HEK293 (cell line): Measurements from ENCODE around the gene NR4A3.

Experiments used
- CTCF ChIA-PET: fragments of 350-600 bp; formaldehyde crosslinking; extraction: SDS; loops from one replicate; lab custom pipeline; 2021; ENCODE audit warnings: antibody characterized with exemption; lab: Yijun Ruan, JAX
- POLR2A ChIA-PET: fragments of 300-600 bp; formaldehyde crosslinking; extraction: SDS; loops from one replicate; lab custom pipeline; 2020; ENCODE audit warnings: antibody characterized with exemption, inconsistent platforms; lab: Yijun Ruan, JAX
- H3K27ac ChIP-seq: fragments of 200-500 bp; sonication (Bioruptor generic); 2 replicates; pipeline ENCODE4 v1.5.1; 2014; ENCODE audit warnings: low read depth, low read length, control low read depth, inconsistent platforms; ENCODE audit errors: extremely low read depth
- H3K36me3 ChIP-seq, 2 experiments: fragments of 200-500 bp in 1 of 2; sonication (Bioruptor generic) in 1 of 2; 1 replicate in 1 of 2; 2 replicates in 1 of 2; pipeline ENCODE4 v1.5.1; 2014 to 2017; ENCODE audit warnings: inconsistent platforms in 2 of 2, low read length in 2 of 2; ENCODE audit not compliant: control insufficient read depth in 2 of 2, insufficient read depth in 1 of 2
- H3K4me1 ChIP-seq: fragments of 200-500 bp; sonication (Bioruptor generic); 2 replicates; pipeline ENCODE4 v1.5.1; 2014; ENCODE audit warnings: mild to moderate bottlenecking, low read length, inconsistent platforms; ENCODE audit not compliant: control insufficient read depth, insufficient read depth
- H3K4me3 ChIP-seq: 2 replicates; pipeline ENCODE4 v1.5.1; 2011; ENCODE audit warnings: low read depth, mild to moderate bottlenecking, control low read depth, low read length, moderate library complexity
- H3K9me3 ChIP-seq: fragments of 200-500 bp; sonication (Bioruptor generic); 2 replicates; pipeline ENCODE4 v1.5.1; 2014; ENCODE audit warnings: low read depth, low read length, inconsistent platforms; ENCODE audit not compliant: control insufficient read depth, insufficient read depth
- KLF16 ChIP-seq: fragments of 450-650 bp; formaldehyde crosslinking; IDR thresholded peaks from 2 replicates; pipeline ENCODE4 v1.5.1; 2017; ENCODE audit warnings: missing biosample characterization, missing genetic modification characterization
- ZFP3 ChIP-seq: fragments of 450-650 bp; formaldehyde crosslinking; IDR thresholded peaks from 2 replicates; pipeline ENCODE4 v1.5.1; 2016; ENCODE audit warnings: low read depth, missing biosample characterization, missing genetic modification characterization
- ZNF10 ChIP-seq: fragments of 450-650 bp; formaldehyde crosslinking; IDR thresholded peaks from 2 replicates; pipeline ENCODE4 v1.5.1; 2017; ENCODE audit warnings: missing biosample characterization, missing genetic modification characterization
- ZNF19 ChIP-seq: fragments of 450-650 bp; formaldehyde crosslinking; IDR thresholded peaks from 2 replicates; pipeline ENCODE4; 2016; ENCODE audit warnings: missing biosample characterization, missing genetic modification characterization, low read depth
- ZNF202 ChIP-seq: fragments of 450-650 bp; formaldehyde crosslinking; IDR thresholded peaks from 2 replicates; pipeline ENCODE4 v1.5.1; 2016; ENCODE audit warnings: missing biosample characterization, missing genetic modification characterization, borderline replicate concordance
- ZNF335 ChIP-seq: fragments of 450-650 bp; formaldehyde crosslinking; conservative IDR thresholded peaks from 2 replicates; pipeline ENCODE4 v1.5.1; 2016; ENCODE audit warnings: missing biosample characterization, missing genetic modification characterization
- ZNF426 ChIP-seq: fragments of 450-650 bp; formaldehyde crosslinking; IDR thresholded peaks from 2 replicates; pipeline ENCODE4 v1.5.1; 2017; ENCODE audit warnings: missing biosample characterization, missing genetic modification characterization, mild to moderate bottlenecking, inconsistent platforms, moderate library complexity
- ZNF433 ChIP-seq: fragments of 450-650 bp; formaldehyde crosslinking; IDR thresholded peaks from 2 replicates; pipeline ENCODE4 v1.5.1; 2016; ENCODE audit warnings: missing biosample characterization, missing genetic modification characterization, low read depth
- ZNF510 ChIP-seq: fragments of 450-650 bp; formaldehyde crosslinking; IDR thresholded peaks from 2 replicates; pipeline ENCODE4 v1.5.1; 2018; ENCODE audit warnings: mild to moderate bottlenecking, missing genetic modification characterization, missing biosample characterization; ENCODE audit not compliant: insufficient replicate concordance
- ZNF560 ChIP-seq: fragments of 450-650 bp; formaldehyde crosslinking; IDR thresholded peaks from 2 replicates; pipeline ENCODE4 v1.5.1; 2017; ENCODE audit warnings: missing biosample characterization, missing genetic modification characterization, borderline replicate concordance
- ZNF629 ChIP-seq: fragments of 450-650 bp; formaldehyde crosslinking; IDR thresholded peaks from 2 replicates; pipeline ENCODE4 v1.5.1; 2017; ENCODE audit warnings: missing biosample characterization, missing genetic modification characterization
- ZNF654 ChIP-seq: fragments of 450-650 bp; formaldehyde crosslinking; IDR thresholded peaks from 2 replicates; pipeline ENCODE4 v1.5.1; 2016; ENCODE audit warnings: low read depth, missing biosample characterization, missing genetic modification characterization
- TF ChIP-seq, protein P1 (sequence below): fragments of 450-650 bp; formaldehyde crosslinking; conservative IDR thresholded peaks from 2 replicates; pipeline ENCODE4 v1.5.1; 2016; ENCODE audit warnings: low read depth, missing biosample characterization, missing genetic modification characterization
- TF ChIP-seq, protein P2 (sequence below): fragments of 450-650 bp; formaldehyde crosslinking; IDR thresholded peaks from 2 replicates; pipeline ENCODE4 v1.5.1; 2016; ENCODE audit warnings: missing biosample characterization, missing genetic modification characterization

NR4A3 gene

DNA sequence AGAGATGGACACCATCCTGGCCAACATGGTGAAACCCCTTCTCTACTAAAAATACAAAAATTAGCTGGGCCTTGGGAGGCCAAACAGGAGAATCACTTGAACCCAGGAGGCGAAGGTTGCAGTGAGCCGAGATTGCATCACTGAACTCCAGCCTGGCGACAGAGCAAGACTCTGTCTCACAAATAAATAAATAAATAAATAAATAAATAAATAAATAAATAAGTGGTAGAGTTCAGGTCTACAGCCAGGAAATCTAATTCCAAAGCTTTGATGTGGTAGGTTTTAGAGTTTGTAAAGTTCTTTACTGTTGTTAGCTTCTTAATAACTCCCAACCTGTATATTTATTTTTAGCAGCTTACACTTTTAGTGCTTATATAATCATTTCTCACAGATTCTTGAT is 35.9 kb downstream of the NR4A3 start (continued):
- TF ChIP-seq, protein P1, sequence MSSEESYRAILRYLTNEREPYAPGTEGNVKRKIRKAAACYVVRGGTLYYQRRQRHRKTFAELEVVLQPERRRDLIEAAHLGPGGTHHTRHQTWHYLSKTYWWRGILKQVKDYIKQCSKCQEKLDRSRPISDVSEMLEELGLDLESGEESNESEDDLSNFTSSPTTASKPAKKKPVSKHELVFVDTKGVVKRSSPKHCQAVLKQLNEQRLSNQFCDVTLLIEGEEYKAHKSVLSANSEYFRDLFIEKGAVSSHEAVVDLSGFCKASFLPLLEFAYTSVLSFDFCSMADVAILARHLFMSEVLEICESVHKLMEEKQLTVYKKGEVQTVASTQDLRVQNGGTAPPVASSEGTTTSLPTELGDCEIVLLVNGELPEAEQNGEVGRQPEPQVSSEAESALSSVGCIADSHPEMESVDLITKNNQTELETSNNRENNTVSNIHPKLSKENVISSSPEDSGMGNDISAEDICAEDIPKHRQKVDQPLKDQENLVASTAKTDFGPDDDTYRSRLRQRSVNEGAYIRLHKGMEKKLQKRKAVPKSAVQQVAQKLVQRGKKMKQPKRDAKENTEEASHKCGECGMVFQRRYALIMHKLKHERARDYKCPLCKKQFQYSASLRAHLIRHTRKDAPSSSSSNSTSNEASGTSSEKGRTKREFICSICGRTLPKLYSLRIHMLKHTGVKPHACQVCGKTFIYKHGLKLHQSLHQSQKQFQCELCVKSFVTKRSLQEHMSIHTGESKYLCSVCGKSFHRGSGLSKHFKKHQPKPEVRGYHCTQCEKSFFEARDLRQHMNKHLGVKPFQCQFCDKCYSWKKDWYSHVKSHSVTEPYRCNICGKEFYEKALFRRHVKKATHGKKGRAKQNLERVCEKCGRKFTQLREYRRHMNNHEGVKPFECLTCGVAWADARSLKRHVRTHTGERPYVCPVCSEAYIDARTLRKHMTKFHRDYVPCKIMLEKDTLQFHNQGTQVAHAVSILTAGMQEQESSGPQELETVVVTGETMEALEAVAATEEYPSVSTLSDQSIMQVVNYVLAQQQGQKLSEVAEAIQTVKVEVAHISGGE (tag by site-specific recombination) = peak; percentile 58
- TF ChIP-seq ZNF654 (tag by site-specific recombination) (peak; percentile 16; the same call in 1 of the 2 replicates), ZNF426 (tag by site-specific recombination) (peak; percentile 72), ZNF19 (0 out of 2 replicates have a peak, but pooled peaks have one; percentile 13), ZNF433 (tag by site-specific recombination) (peak; percentile 47; the same call in 1 of the 2 replicates), ZNF510 (tag by site-specific recombination) (peak; percentile 53), ZNF202 (tag by site-specific recombination) (0 out of 2 replicates have a peak, but pooled peaks have one; percentile 59), ZNF629 (0 out of 2 replicates have a peak, but pooled peaks have one; percentile 38)

DNA sequence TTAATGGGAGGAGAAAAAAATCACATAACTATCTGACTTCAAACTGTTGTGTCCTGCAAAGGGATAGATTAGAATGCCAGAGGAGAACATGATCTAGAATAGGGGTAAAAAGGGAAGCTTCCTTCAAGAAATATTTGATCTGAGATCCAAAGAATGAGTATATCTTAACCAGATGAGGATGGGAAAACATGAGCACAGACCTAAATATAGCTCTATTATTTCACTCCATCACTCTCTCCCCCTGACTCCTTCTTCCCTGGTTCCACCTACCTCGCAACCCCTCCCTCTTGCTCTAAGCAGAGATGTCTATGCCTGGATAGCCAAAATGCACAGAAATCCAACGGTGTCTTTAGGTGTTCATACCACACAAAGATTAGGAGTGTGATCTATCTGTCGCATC is 36.4 kb downstream of the NR4A3 start:
- ChIA-PET POLR2A (no interaction called here), CTCF (interaction anchor here (0.5 to 0.7 kb wide), 4 partner anchors 61 to 888 kb away, joined by 3 to 4 read pairs (median 4); no protein-coding TSS in a partner anchor)
- Histone ChIP-seq H3K4me1 (peaks cover 19% of the 10 kb centered on the region), H3K27ac (no peak overlapping the region), H3K4me3 (no peak overlapping the region), H3K9me3 (no peaks in the 10 kb centered on the region), H3K36me3 (no peaks in the 10 kb centered on the region)
- TF ChIP-seq ZNF560 (tag by site-specific recombination) (no peak), ZNF335 (tag by site-specific recombination) (no peak), KLF16 (tag by site-specific recombination) (no peak)
- TF ChIP-seq, protein P2, sequence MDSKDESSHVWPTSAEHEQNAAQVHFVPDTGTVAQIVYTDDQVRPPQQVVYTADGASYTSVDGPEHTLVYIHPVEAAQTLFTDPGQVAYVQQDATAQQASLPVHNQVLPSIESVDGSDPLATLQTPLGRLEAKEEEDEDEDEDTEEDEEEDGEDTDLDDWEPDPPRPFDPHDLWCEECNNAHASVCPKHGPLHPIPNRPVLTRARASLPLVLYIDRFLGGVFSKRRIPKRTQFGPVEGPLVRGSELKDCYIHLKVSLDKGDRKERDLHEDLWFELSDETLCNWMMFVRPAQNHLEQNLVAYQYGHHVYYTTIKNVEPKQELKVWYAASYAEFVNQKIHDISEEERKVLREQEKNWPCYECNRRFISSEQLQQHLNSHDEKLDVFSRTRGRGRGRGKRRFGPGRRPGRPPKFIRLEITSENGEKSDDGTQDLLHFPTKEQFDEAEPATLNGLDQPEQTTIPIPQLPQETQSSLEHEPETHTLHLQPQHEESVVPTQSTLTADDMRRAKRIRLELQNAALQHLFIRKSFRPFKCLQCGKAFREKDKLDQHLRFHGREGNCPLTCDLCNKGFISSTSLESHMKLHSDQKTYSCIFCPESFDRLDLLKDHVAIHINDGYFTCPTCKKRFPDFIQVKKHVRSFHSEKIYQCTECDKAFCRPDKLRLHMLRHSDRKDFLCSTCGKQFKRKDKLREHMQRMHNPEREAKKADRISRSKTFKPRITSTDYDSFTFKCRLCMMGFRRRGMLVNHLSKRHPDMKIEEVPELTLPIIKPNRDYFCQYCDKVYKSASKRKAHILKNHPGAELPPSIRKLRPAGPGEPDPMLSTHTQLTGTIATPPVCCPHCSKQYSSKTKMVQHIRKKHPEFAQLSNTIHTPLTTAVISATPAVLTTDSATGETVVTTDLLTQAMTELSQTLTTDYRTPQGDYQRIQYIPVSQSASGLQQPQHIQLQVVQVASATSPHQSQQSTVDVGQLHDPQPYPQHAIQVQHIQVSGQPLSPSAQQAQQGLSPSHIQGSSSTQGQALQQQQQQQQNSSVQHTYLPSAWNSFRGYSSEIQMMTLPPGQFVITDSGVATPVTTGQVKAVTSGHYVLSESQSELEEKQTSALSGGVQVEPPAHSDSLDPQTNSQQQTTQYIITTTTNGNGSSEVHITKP (tag by site-specific recombination) = peak; percentile 58; the same call in 1 of the 2 replicates

DNA sequence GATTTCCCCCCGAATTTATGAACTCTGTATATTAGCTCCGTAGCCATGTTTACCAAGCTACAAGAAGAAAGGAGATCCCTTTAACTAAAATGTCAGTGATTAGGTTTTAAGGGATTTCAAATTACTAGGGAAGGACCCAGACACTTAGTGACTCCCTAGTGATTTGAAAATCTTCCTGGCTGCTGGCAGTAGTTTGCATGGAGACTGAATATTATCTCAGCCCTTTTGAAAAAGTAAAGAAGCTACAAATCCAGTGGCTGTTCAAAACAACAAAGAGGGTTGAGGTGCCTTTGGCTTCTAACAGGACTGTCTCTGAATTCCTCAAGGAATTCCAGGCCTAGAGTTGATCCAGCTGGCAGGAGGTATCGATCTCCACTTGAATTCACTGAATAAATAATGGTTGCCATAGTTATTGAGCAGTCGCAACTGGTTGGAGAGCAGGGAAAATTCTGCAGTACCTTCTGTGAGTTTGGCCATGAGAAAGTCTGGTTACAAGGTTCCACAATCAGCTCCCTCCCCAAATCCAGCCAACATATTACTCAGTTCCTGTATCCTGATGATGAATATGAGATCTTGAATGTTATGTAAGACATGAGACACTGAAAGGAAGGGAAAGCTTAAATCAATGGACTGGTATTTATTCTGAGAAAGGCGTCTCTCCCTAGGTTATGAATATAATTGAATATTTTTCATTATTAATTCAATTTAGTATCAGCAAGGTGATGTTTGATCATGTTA is 37.7 kb downstream of the NR4A3 start:
- ChIA-PET CTCF (interaction anchor here (0.6 kb wide), 2 partner anchors 122 to 591 kb away, joined by 3 read pairs; no protein-coding TSS in a partner anchor), POLR2A (no interaction called here)
- no peaks in the 10 kb centered on the region for H3K36me3 ChIP-seq
- no peak overlapping the region for H3K4me3 ChIP-seq
- no peaks in the 10 kb centered on the region for H3K9me3 ChIP-seq
- peak overlapping the region; percentile 12; the same call in 1 of the 2 replicates for H3K27ac ChIP-seq
- TF ChIP-seq ZFP3 (tag by site-specific recombination) = no peak
- TF ChIP-seq ZNF10 (tag by site-specific recombination) = no peak
- 0 out of 2 replicates have a peak, but pooled peaks have one; percentile 34 for TF ChIP-seq ZNF335 (tag by site-specific recombination)
- peaks cover 19% of the 10 kb centered on the region for H3K4me1 ChIP-seq
